Skeletal muscle tissue (tissue), 4 donors: ENCODE measurements around the gene SULT1B1. TPM values are rescaled to one million over a fixed set of nuclear protein-coding genes. Genes with fewer than 3 reads are reported as not detected.
"Not testable (repeated sequence)": the region's sequence is repeated elsewhere in the genome, so short reads cannot be mapped to it uniquely, and the experiment has no call there.

ENCODE experiments used
- H3K27ac ChIP-seq: one replicate; pipeline ENCODE4 v1.7.0; 2013; ENCODE audit warnings: mild to moderate bottlenecking, low read depth, low read length, inconsistent platforms
- H3K27me3 ChIP-seq, 3 donors: one replicate each; pipeline ENCODE4 v1.7.0; 2013; ENCODE audit warnings: low read length in 3 of 3; ENCODE audit not compliant: control insufficient read depth in 3 of 3, insufficient read depth in 3 of 3
- H3K36me3 ChIP-seq, 3 donors: one replicate each; pipeline ENCODE4 v1.7.0; 2013; ENCODE audit warnings: low read length in 3 of 3; ENCODE audit not compliant: control insufficient read depth in 3 of 3, insufficient read depth in 3 of 3
- H3K4me1 ChIP-seq, 3 donors: one replicate each; pipeline ENCODE4 v1.7.0; 2013; ENCODE audit warnings: low read length in 3 of 3, mild to moderate bottlenecking in 3 of 3; ENCODE audit not compliant: control insufficient read depth in 3 of 3, insufficient read depth in 3 of 3
- H3K4me3 ChIP-seq, 3 donors: one replicate each; pipeline ENCODE4 v1.7.0; 2013; ENCODE audit warnings: low read length in 3 of 3
- H3K9ac ChIP-seq, 3 donors: one replicate each; pipeline ENCODE4 v1.7.0; 2013; ENCODE audit warnings: low read length in 3 of 3, mild to moderate bottlenecking in 3 of 3, moderate library complexity in 2 of 3, low read depth in 1 of 3
- H3K9me3 ChIP-seq, 3 donors: one replicate each; pipeline ENCODE4 v1.7.0; 2013; ENCODE audit warnings: low read length in 3 of 3; ENCODE audit not compliant: control insufficient read depth in 3 of 3
- total RNA-seq: library from RNA; depleted of rRNA; stranded (reverse); fragments of >200 nt; gene quantifications from one replicate; pipeline ENCODE4 v1.2.3, GENCODE V29; 2014
- donor health status: Osteomylitis.

SULT1B1 gene
- total RNA-seq, 1 donor from 2014 or later: 0.52 TPM

- Histone ChIP-seq H3K4me3 (no peak overlapping the region), H3K27me3 (no peaks in the 10 kb centered on the region), H3K9ac (no peak overlapping the region), H3K4me1 (no peaks in the 10 kb centered on the region), H3K36me3 (no peaks in the 10 kb centered on the region), H3K27ac (no peak overlapping the region), H3K9me3 (no peaks in the 10 kb centered on the region)
These were observed 16.3 kb upstream of the SULT1B1 start for GRCh38 chr4:69776696-69777095.

GRCh38 chr4:69775321-69775867 is 15.0 kb upstream of the SULT1B1 start:
- Histone ChIP-seq H3K36me3 (no peaks in the 10 kb centered on the region), H3K27me3 (no peaks in the 10 kb centered on the region), H3K9ac (no peak overlapping the region), H3K27ac (no peak overlapping the region), H3K9me3 (no peaks in the 10 kb centered on the region), H3K4me1 (no peaks in the 10 kb centered on the region), H3K4me3 (no peak overlapping the region)

- H3K4me3 ChIP-seq: no peak overlapping the region
- no peaks in the 10 kb centered on the region for H3K36me3 ChIP-seq
- no peak overlapping the region for H3K9ac ChIP-seq
- H3K27me3 ChIP-seq: no peaks in the 10 kb centered on the region
- H3K27ac ChIP-seq: no peak overlapping the region
- no peaks in the 10 kb centered on the region for H3K9me3 ChIP-seq
- H3K4me1 ChIP-seq: no peaks in the 10 kb centered on the region
These were observed 13.1 kb upstream of the SULT1B1 start for GRCh38 chr4:69773484-69773883.

- H3K9ac ChIP-seq, H3K9me3 ChIP-seq, H3K36me3 ChIP-seq, H3K27me3 ChIP-seq, H3K4me1 ChIP-seq, H3K4me3 ChIP-seq, H3K27ac ChIP-seq: not testable (repeated sequence)
These were observed 8.1 kb upstream of the SULT1B1 start for GRCh38 chr4:69768554-69768953.

- Histone ChIP-seq H3K9ac (no peak overlapping the region), H3K9me3 (no peaks in the 10 kb centered on the region), H3K27ac (no peak overlapping the region), H3K36me3 (no peaks in the 10 kb centered on the region), H3K4me1 (no peaks in the 10 kb centered on the region), H3K4me3 (no peak overlapping the region), H3K27me3 (no peaks in the 10 kb centered on the region)
These were observed 5.3 kb upstream of the SULT1B1 start for GRCh38 chr4:69765751-69766150.

- no peak overlapping the region for H3K27ac ChIP-seq
- no peaks in the 10 kb centered on the region for H3K36me3 ChIP-seq
- no peaks in the 10 kb centered on the region for H3K9me3 ChIP-seq
- no peaks in the 10 kb centered on the region for H3K27me3 ChIP-seq
- H3K4me1 ChIP-seq: no peaks in the 10 kb centered on the region
- H3K4me3 ChIP-seq: no peak overlapping the region
- no peak overlapping the region for H3K9ac ChIP-seq
These were observed 3.9 kb upstream of the SULT1B1 start for GRCh38 chr4:69764311-69764710.

- Histone ChIP-seq H3K4me3 (no peak overlapping the region), H3K9ac (no peak overlapping the region), H3K27ac (no peak overlapping the region), H3K27me3 (no peaks in the 10 kb centered on the region), H3K4me1 (no peaks in the 10 kb centered on the region), H3K36me3 (no peaks in the 10 kb centered on the region), H3K9me3 (no peaks in the 10 kb centered on the region)
These were observed 2.8 kb upstream of the SULT1B1 start for GRCh38 chr4:69763233-69763632.

- no peaks in the 10 kb centered on the region for H3K36me3 ChIP-seq
- H3K9ac ChIP-seq: no peak overlapping the region
- no peak overlapping the region for H3K27ac ChIP-seq
- no peaks in the 10 kb centered on the region for H3K9me3 ChIP-seq
- H3K4me3 ChIP-seq: no peak overlapping the region
- no peaks in the 10 kb centered on the region for H3K4me1 ChIP-seq
- no peaks in the 10 kb centered on the region for H3K27me3 ChIP-seq
These were observed 1.2 kb downstream of the SULT1B1 start for GRCh38 chr4:69759189-69759604.

- Histone ChIP-seq H3K9ac (no peak overlapping the region), H3K36me3 (no peaks in the 10 kb centered on the region), H3K27me3 (no peaks in the 10 kb centered on the region), H3K4me1 (no peaks in the 10 kb centered on the region), H3K4me3 (no peak overlapping the region), H3K27ac (no peak overlapping the region), H3K9me3 (no peaks in the 10 kb centered on the region)
These were observed 3.0 kb downstream of the SULT1B1 start for GRCh38 chr4:69757464-69757863.

- Histone ChIP-seq H3K4me1 (no peaks in the 10 kb centered on the region), H3K27ac (no peak overlapping the region), H3K4me3 (no peak overlapping the region), H3K9me3 (no peaks in the 10 kb centered on the region), H3K9ac (no peak overlapping the region), H3K36me3 (no peaks in the 10 kb centered on the region), H3K27me3 (no peaks in the 10 kb centered on the region)
These were observed 5.4 kb downstream of the SULT1B1 start for GRCh38 chr4:69754926-69755580.
